IMR-90 (cell line): ENCODE results near the gene SLC6A6. TPM values are rescaled to one million over a fixed set of nuclear protein-coding genes. Genes with fewer than 3 reads are reported as not detected.

Source experiments
- ATAC-seq: fragments of 200-7000 bp; cut with Tn5 transposase; 2 replicates; pipeline ENCODE4 v1.9.1; 2020; ENCODE audit warnings: low read depth, mild to moderate bottlenecking, moderate library complexity
- BruUV-seq: library from RNA; stranded (reverse); fragments of 400-500 nt; replicated peaks from 2 replicates; lab custom pipeline; 2021; lab: Mats Ljungman, UMichigan
- CTCF ChIA-PET: fragments of 300-600 bp; formaldehyde crosslinking; extraction: SDS; loops from one replicate; lab custom pipeline; 2021; ENCODE audit warnings: antibody characterized with exemption; lab: Yijun Ruan, JAX
- POLR2A ChIA-PET: fragments of 300-600 bp; sonication (Branson Sonifier 250); formaldehyde crosslinking; loops from one replicate; lab custom pipeline; 2022; ENCODE audit warnings: antibody characterized with exemption; ENCODE audit not compliant: unreplicated experiment; lab: Charles Lee
- DNase-seq: peaks from one replicate; pipeline ENCODE4 v3.0.0; 2013
- H2AFZ ChIP-seq: replicated peaks from 2 replicates; pipeline ENCODE3; 2013; ENCODE audit warnings: low read length, mild to moderate bottlenecking; ENCODE audit not compliant: poor library complexity
- H2AK5ac ChIP-seq: 2 replicates; pipeline ENCODE4 v1.6.1; 2013; ENCODE audit warnings: low read depth, low read length, inconsistent platforms
- H2AK9ac ChIP-seq: replicated peaks from 2 replicates; pipeline ENCODE3; 2013; ENCODE audit warnings: mild to moderate bottlenecking, low read depth, low read length, moderate library complexity; ENCODE audit not compliant: poor library complexity
- H2BK120ac ChIP-seq: 2 replicates; pipeline ENCODE4 v1.6.1; 2013; ENCODE audit warnings: low read depth, low read length, inconsistent platforms
- H2BK15ac ChIP-seq: 3 replicates; pipeline ENCODE4 v1.6.1; 2013; ENCODE audit warnings: low read depth, low read length, inconsistent platforms
- H2BK20ac ChIP-seq: 2 replicates; pipeline ENCODE4 v1.6.1; 2013; ENCODE audit warnings: low read depth, mild to moderate bottlenecking, inconsistent platforms, low read length, moderate library complexity
- H2BK5ac ChIP-seq: 2 replicates; pipeline ENCODE4 v1.6.1; 2013; ENCODE audit warnings: mild to moderate bottlenecking, low read depth, low read length, inconsistent platforms; ENCODE audit not compliant: poor library complexity, severe bottlenecking
- H3K14ac ChIP-seq: replicated peaks from 2 replicates; pipeline ENCODE4 v1.6.1; 2013; ENCODE audit warnings: low read depth, low read length, inconsistent platforms
- H3K18ac ChIP-seq: 2 replicates; pipeline ENCODE4 v1.6.1; 2013; ENCODE audit warnings: low read depth, low read length, control low read depth
- H3K23ac ChIP-seq: 2 replicates; pipeline ENCODE4 v1.6.1; 2013; ENCODE audit warnings: low read depth, low read length, inconsistent platforms
- H3K27ac ChIP-seq: 2 replicates; pipeline ENCODE4 v1.5.1; 2013; ENCODE audit warnings: mild to moderate bottlenecking, control low read depth, low read length; ENCODE audit not compliant: insufficient read depth
- H3K27me3 ChIP-seq: 2 replicates; pipeline ENCODE4 v1.6.1; 2013; ENCODE audit warnings: low read length; ENCODE audit not compliant: control insufficient read depth, insufficient read depth
- H3K36me3 ChIP-seq: 2 replicates; pipeline ENCODE4 v1.6.1; 2013; ENCODE audit warnings: low read length, mixed read lengths; ENCODE audit not compliant: control insufficient read depth, insufficient read depth
- H3K4ac ChIP-seq: 2 replicates; pipeline ENCODE4 v1.6.1; 2013; ENCODE audit warnings: low read depth, low read length, inconsistent platforms
- H3K4me1 ChIP-seq: 2 replicates; pipeline ENCODE4 v1.6.1; 2013; ENCODE audit warnings: low read length, mixed read lengths; ENCODE audit not compliant: control insufficient read depth, insufficient read depth
- H3K4me2 ChIP-seq: 2 replicates; pipeline ENCODE4 v1.6.1; 2013; ENCODE audit warnings: low read depth, mild to moderate bottlenecking, control low read depth, low read length, moderate library complexity
- H3K4me3 ChIP-seq: 2 replicates; pipeline ENCODE4 v1.5.1; 2013; ENCODE audit warnings: low read depth, mild to moderate bottlenecking, control low read depth, low read length, moderate library complexity; ENCODE audit not compliant: insufficient read depth
- H3K56ac ChIP-seq: 2 replicates; pipeline ENCODE4 v1.6.1; 2013; ENCODE audit warnings: low read length, inconsistent platforms; ENCODE audit not compliant: insufficient read depth; ENCODE audit errors: extremely low read depth
- H3K79me1 ChIP-seq, 2 experiments: 2 replicates each; pipeline ENCODE4 v1.6.1; 2013; ENCODE audit warnings: low read length in 2 of 2, inconsistent platforms in 1 of 2, low read depth in 1 of 2
- H3K9ac ChIP-seq: 2 replicates; pipeline ENCODE4 v1.6.1; 2013; ENCODE audit warnings: low read depth, low read length, control low read depth
- H3K9me1 ChIP-seq: 2 replicates; pipeline ENCODE4 v1.6.1; 2013; ENCODE audit warnings: low read length, inconsistent platforms; ENCODE audit not compliant: insufficient read depth
- H3K9me3 ChIP-seq: 2 replicates; pipeline ENCODE4 v1.6.1; 2013; ENCODE audit warnings: low read length; ENCODE audit not compliant: control insufficient read depth, insufficient read depth
- H4K20me1 ChIP-seq: 2 replicates; pipeline ENCODE4 v1.6.1; 2013; ENCODE audit warnings: low read length, inconsistent platforms; ENCODE audit not compliant: insufficient read depth
- H4K5ac ChIP-seq: 2 replicates; pipeline ENCODE4 v1.6.1; 2013; ENCODE audit warnings: mild to moderate bottlenecking, low read depth, low read length, control low read depth
- H4K8ac ChIP-seq, 2 experiments: 2 replicates each; pipeline ENCODE4 v1.6.1; 2013; ENCODE audit warnings: low read depth in 2 of 2, low read length in 2 of 2, control low read depth in 1 of 2, inconsistent platforms in 1 of 2
- H4K91ac ChIP-seq: 2 replicates; pipeline ENCODE4 v1.6.1; 2013; ENCODE audit warnings: low read depth, low read length, inconsistent platforms; ENCODE audit not compliant: insufficient read depth
- MAFK ChIP-seq: IDR thresholded peaks from 2 replicates; pipeline ENCODE4 v1.6.1; 2012; ENCODE audit warnings: low read depth, low read length, improper control_type of control experiment
- MAZ ChIP-seq: IDR thresholded peaks from 2 replicates; pipeline ENCODE4 v1.6.1; 2012; ENCODE audit warnings: low read depth, mild to moderate bottlenecking, low read length, improper control_type of control experiment, moderate library complexity, borderline replicate concordance
- NFE2L2 ChIP-seq: fragments of 150-350 bp; IDR thresholded peaks from 2 replicates; pipeline ENCODE4 v1.6.1; 2016; ENCODE audit warnings: low read depth, mild to moderate bottlenecking, low read length
- SMC3 ChIP-seq: fragments of 150-350 bp; IDR thresholded peaks from 2 replicates; pipeline ENCODE4 v1.6.1; 2016; ENCODE audit warnings: low read depth, mild to moderate bottlenecking, antibody characterized with exemption, low read length, moderate library complexity
- WGBS, 2 experiments: methylation state at CpG; one replicate each; pipeline versions ENCODE4 v1.1.5 to v1.1.7; 2013; ENCODE audit warnings: missing lambda C conversion rate in 2 of 2; ENCODE audit not compliant: insufficient read length in 1 of 2; ENCODE audit errors: extremely low coverage in 2 of 2; 5-methylcytosine and 5-hydroxymethylcytosine counted together
- dilution Hi-C: fragments of 300-500 bp; cut with HindIII; formaldehyde crosslinking; loops from one replicate; pipeline ENCODE4 v1.14.3; 2018; ENCODE audit warnings: low sequenced_read_pairs; ENCODE audit not compliant: unreplicated experiment
- in situ Hi-C: fragments of 300-500 bp; cut with MboI; formaldehyde crosslinking; loops from 3 replicates; pipeline ENCODE4 v1.14.3; 2019; ENCODE audit warnings: low sequenced_read_pairs, inconsistent platforms, mixed read lengths
- intact Hi-C: fragments of 100-400 bp; cut with micrococcal nuclease; formaldehyde crosslinking; loops from 2 replicates; pipeline ENCODE4 v1.10.0; 2022
- polyA plus RNA-seq, 3 experiments: library from polyadenylated mRNA; depleted of rRNA; stranded (reverse); fragments of >200 nt; gene quantifications; 2 replicates each; pipeline ENCODE4 v1.2.3, GENCODE V29; 2012; ENCODE audit warnings: low replicate concordance in 1 of 3
- total RNA-seq: library from RNA; depleted of rRNA; stranded (reverse); fragments of >200 nt; gene quantifications from 2 replicates; pipeline ENCODE4 v1.2.3, GENCODE V29; 2012
- TF ChIP-seq, protein P1 (sequence below): conservative IDR thresholded peaks from 2 replicates; pipeline ENCODE4 v1.5.1; 2012; ENCODE audit warnings: mild to moderate bottlenecking, low read depth, low read length, improper control_type of control experiment

The SLC6A6 gene
- total and polyA plus RNA-seq, 2 of the 4 experiments (the other 2 are of a cell fraction), result 29.9 to 39.4 TPM

GRCh38 chr3:14374444-14374883 lies 27.9 kb upstream of the SLC6A6 start:
- in situ Hi-C loops (no loop called here), dilution Hi-C loops (no loop called here)

More at GRCh38 chr3:14374444-14374883, 27.9 kb upstream of the SLC6A6 start:
- H3K23ac ChIP-seq, result no peak overlapping the region
- no peak overlapping the region for H2BK5ac ChIP-seq
- no peaks in the 10 kb centered on the region for H3K9me1 ChIP-seq
- POLR2A ChIA-PET, result no interaction called here
- H3K27ac ChIP-seq, result no peak overlapping the region
- no TSS peak for BruUV-seq
- H4K5ac ChIP-seq, result no peak overlapping the region
- H3K9me3 ChIP-seq, result no peaks in the 10 kb centered on the region
- TF ChIP-seq SMC3 (no peak), NFE2L2 (no peak), MAZ (no peak), MAFK (no peak)
- TF ChIP-seq, protein P1, sequence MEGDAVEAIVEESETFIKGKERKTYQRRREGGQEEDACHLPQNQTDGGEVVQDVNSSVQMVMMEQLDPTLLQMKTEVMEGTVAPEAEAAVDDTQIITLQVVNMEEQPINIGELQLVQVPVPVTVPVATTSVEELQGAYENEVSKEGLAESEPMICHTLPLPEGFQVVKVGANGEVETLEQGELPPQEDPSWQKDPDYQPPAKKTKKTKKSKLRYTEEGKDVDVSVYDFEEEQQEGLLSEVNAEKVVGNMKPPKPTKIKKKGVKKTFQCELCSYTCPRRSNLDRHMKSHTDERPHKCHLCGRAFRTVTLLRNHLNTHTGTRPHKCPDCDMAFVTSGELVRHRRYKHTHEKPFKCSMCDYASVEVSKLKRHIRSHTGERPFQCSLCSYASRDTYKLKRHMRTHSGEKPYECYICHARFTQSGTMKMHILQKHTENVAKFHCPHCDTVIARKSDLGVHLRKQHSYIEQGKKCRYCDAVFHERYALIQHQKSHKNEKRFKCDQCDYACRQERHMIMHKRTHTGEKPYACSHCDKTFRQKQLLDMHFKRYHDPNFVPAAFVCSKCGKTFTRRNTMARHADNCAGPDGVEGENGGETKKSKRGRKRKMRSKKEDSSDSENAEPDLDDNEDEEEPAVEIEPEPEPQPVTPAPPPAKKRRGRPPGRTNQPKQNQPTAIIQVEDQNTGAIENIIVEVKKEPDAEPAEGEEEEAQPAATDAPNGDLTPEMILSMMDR, result no peak
- no peak overlapping the region for H4K8ac ChIP-seq
- 100% methylated on average over 1 of the region's 8 CpGs; no CpG with 5 or more reads in 1 of the 2 experiments for WGBS, 2 experiments
- 0 out of 2 replicates have a peak overlapping the region, but pooled peaks have one; percentile 44 for H2AK5ac ChIP-seq
- H2BK15ac ChIP-seq, result no peak overlapping the region
- no peaks in the 10 kb centered on the region for H3K79me1 ChIP-seq
- no peak overlapping the region for H3K56ac ChIP-seq
- ATAC-seq (peak; percentile 35; the same call in 1 of the 2 replicates), DNase-seq (no peak)
- H3K4me3 ChIP-seq, result no peak overlapping the region
- H2AFZ ChIP-seq, result peak overlapping the region; percentile 70
- intact Hi-C loops, result no loop called here
- H3K36me3 ChIP-seq, result no peaks in the 10 kb centered on the region
- H3K27me3 ChIP-seq, result no peaks in the 10 kb centered on the region; the same call in 1 of the 2 replicates
- H2AK9ac ChIP-seq, result peak overlapping the region; percentile 42
- H3K4me1 ChIP-seq, result peaks cover 3% of the 10 kb centered on the region
- no peak overlapping the region for H4K91ac ChIP-seq
- H2BK120ac ChIP-seq, result peak overlapping the region; percentile 8; the same call in 1 of the 2 replicates
- H3K18ac ChIP-seq, result no peak overlapping the region
- H3K14ac ChIP-seq, result no peak overlapping the region
- H3K4ac ChIP-seq, result peak overlapping the region; percentile 38; the same call in 1 of the 2 replicates
- H3K4me2 ChIP-seq, result no peak overlapping the region
- H3K9ac ChIP-seq, result no peak overlapping the region
- no peaks in the 10 kb centered on the region for H4K20me1 ChIP-seq
- 0 out of 2 replicates have a peak overlapping the region, but pooled peaks have one; percentile 11 for H2BK20ac ChIP-seq
- CTCF ChIA-PET, result no interaction called here
